Ascending aorta (tissue), 2 donors: ENCODE results near the gene NUDT12. TPM values are rescaled to one million over a fixed set of nuclear protein-coding genes. Genes with fewer than 3 reads are reported as not detected.
A peak's percentile ranks its signal among the peaks of the same experiment; 100 is the strongest.

Experiments used
- DNase-seq, 2 donors: peaks; one replicate each; pipeline ENCODE4 v3.0.0-alpha.2; 2019; ENCODE audit warnings: low spot score in 2 of 2
- H3K27ac ChIP-seq, 2 donors: fragments of 200-600 bp; sonication (generic); one replicate each; pipeline ENCODE4 v1.5.1; 2016 to 2017; ENCODE audit warnings: mild to moderate bottlenecking in 1 of 2
- H3K27me3 ChIP-seq: fragments of 200-600 bp; sonication (generic); one replicate; pipeline ENCODE4 v1.5.1; 2017
- H3K36me3 ChIP-seq, 2 donors: fragments of 200-600 bp; sonication (generic); one replicate each; pipeline ENCODE4 v1.5.1; 2016
- H3K4me1 ChIP-seq, 2 donors: fragments of 200-600 bp; sonication (generic); one replicate each; pipeline ENCODE4 v1.5.1; 2016 to 2017; ENCODE audit warnings: mild to moderate bottlenecking in 1 of 2
- H3K4me3 ChIP-seq, 2 donors: fragments of 200-600 bp; sonication (generic); one replicate each; pipeline ENCODE4 v1.5.1; 2016 to 2017; ENCODE audit warnings: mild to moderate bottlenecking in 1 of 2
- H3K9me3 ChIP-seq, 2 donors: fragments of 200-600 bp; sonication (generic); one replicate each; pipeline ENCODE4 v1.5.1; 2016
- CTCF ChIP-seq, 3 experiments: fragments of 200-600 bp in 2 of 3; fragments of 450-650 bp in 1 of 3; sonication (generic) in 2 of 3; IDR thresholded peaks; one replicate each; pipeline ENCODE4 v1.5.1; 2016 to 2019; ENCODE audit warnings: antibody characterized with exemption in 3 of 3, mild to moderate bottlenecking in 1 of 3, moderate library complexity in 1 of 3
- intact Hi-C: fragments of 100-400 bp; cut with DNase I; formaldehyde crosslinking; loops from one replicate; pipeline ENCODE4 v1.15.1; 2023
- total RNA-seq: library from RNA; depleted of rRNA; stranded (reverse); fragments of >200 nt; gene quantifications from one replicate; pipeline ENCODE4 v1.1.0, GENCODE V29; 2016

Gene NUDT12
- total RNA-seq, 1 donor from 2014 or later: 6.3 TPM

GRCh38 chr5:103565719-103566118, 3.1 kb upstream of the NUDT12 start:
- Histone ChIP-seq H3K4me1 (no peaks in the 10 kb centered on the region), H3K36me3 (no peaks in the 10 kb centered on the region), H3K27me3 (no peaks in the 10 kb centered on the region), H3K4me3 (no peak overlapping the region), H3K9me3 (no peaks in the 10 kb centered on the region), H3K27ac (no peak overlapping the region)
- intact Hi-C loops: no loop called here
- TF ChIP-seq CTCF (IDR thresholded peaks at IDR 0.05): no peak
- no peak for DNase-seq

- DNase-seq: no peak
- Histone ChIP-seq H3K4me1 (no peaks in the 10 kb centered on the region), H3K27me3 (no peaks in the 10 kb centered on the region), H3K27ac (peak overlapping the region; percentile 77 to 93), H3K9me3 (no peaks in the 10 kb centered on the region), H3K36me3 (no peaks in the 10 kb centered on the region), H3K4me3 (peak overlapping the region; percentile 66 to 75)
- intact Hi-C loops: loop anchor here (5.0 kb wide), 2 partner anchors 305 to 445 kb away; partner anchors contain the start of gene MACIR
- no peak for TF ChIP-seq CTCF (IDR thresholded peaks at IDR 0.05)
These were observed 720 bp downstream of the NUDT12 start for GRCh38 chr5:103561685-103562452.

GRCh38 chr5:103560826-103561225, 1.8 kb downstream of the NUDT12 start:
- Histone ChIP-seq H3K36me3 (no peaks in the 10 kb centered on the region), H3K4me3 (no peak overlapping the region), H3K27ac (no peak overlapping the region), H3K4me1 (no peaks in the 10 kb centered on the region), H3K27me3 (no peaks in the 10 kb centered on the region), H3K9me3 (no peaks in the 10 kb centered on the region)
- TF ChIP-seq CTCF (IDR thresholded peaks at IDR 0.05): no peak
- intact Hi-C loops: loop anchor here (5.0 kb wide), 2 partner anchors 304 to 444 kb away; partner anchors contain the start of gene MACIR
- DNase-seq: no peak

DNA sequence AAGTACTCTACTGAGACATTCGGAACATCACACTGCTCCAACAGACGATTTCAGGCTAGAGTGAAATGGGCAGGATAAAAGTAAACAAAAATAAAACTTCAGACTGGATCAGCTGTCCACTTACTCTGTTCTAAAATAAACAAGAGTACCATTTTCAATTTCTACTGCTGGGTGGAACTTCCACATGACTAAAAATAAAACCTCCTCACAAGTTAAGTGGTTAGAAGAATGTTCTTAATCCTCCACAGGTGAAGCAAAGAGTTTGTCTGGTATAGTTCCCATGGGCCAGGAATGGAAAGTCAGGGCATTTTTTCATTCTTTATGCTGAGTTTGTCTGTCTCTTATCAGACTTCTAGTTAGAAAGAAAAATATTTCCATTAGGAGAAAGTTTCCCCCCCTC, 15.7 kb downstream of the NUDT12 start:
- H3K36me3 ChIP-seq: peaks cover 0 to 15% of the 10 kb centered on the region in 2 donors
- DNase-seq: no peak
- no peak overlapping the region for H3K4me3 ChIP-seq
- H3K27me3 ChIP-seq: no peaks in the 10 kb centered on the region
- H3K4me1 ChIP-seq: no peaks in the 10 kb centered on the region
- H3K9me3 ChIP-seq: no peaks in the 10 kb centered on the region
- intact Hi-C loops: no loop called here
- no peak overlapping the region for H3K27ac ChIP-seq
- TF ChIP-seq CTCF (IDR thresholded peaks at IDR 0.05): no peak

DNA sequence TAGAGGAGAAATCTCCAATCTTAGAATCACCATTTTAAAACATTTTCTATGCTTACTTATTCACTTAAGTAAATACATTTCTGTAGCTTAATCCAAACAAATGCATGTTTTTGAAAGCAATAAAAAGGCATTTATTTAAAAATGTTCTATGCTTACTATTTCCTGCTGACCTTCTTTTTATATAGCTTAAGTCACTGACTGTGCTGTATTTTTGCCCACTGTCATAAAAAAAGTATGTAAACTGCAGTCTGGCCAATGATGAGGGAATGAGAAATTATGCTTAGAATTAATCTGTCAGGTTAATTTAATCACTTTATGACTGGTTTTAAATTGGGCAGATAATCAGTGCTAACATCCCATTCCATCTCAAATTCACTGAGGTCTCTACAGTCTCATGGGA, 20.1 kb downstream of the NUDT12 start:
- no peaks in the 10 kb centered on the region for H3K36me3 ChIP-seq
- no peaks in the 10 kb centered on the region for H3K9me3 ChIP-seq
- H3K27ac ChIP-seq: no peak overlapping the region
- intact Hi-C loops: no loop called here
- no peak overlapping the region for H3K4me3 ChIP-seq
- no peak for TF ChIP-seq CTCF (IDR thresholded peaks at IDR 0.05)
- DNase-seq: no peak
- H3K4me1 ChIP-seq: no peaks in the 10 kb centered on the region
- H3K27me3 ChIP-seq: no peaks in the 10 kb centered on the region
